Tibial nerve (tissue), 3 donors: ENCODE data around the gene DYNC1H1.

Source experiments
- CTCF ChIP-seq, 5 experiments: fragments of 200-600 bp in 3 of 5; fragments of 450-650 bp in 2 of 5; sonication (generic) in 3 of 5; IDR thresholded peaks; one replicate each; pipeline ENCODE4 v1.5.1; 2016 to 2019; ENCODE audit warnings: antibody characterized with exemption in 5 of 5, mild to moderate bottlenecking in 3 of 5, moderate library complexity in 2 of 5
- POLR2A ChIP-seq, 2 donors: fragments of 450-650 bp; IDR thresholded peaks; one replicate each; pipeline ENCODE4 v1.6.1; 2017; ENCODE audit warnings: antibody characterized with exemption in 2 of 2, mild to moderate bottlenecking in 2 of 2, moderate library complexity in 2 of 2

GRCh38 chr14:101963052-101963451 is 1.3 kb upstream of the DYNC1H1 start:
- TF ChIP-seq CTCF (IDR thresholded peaks at IDR 0.05) (no peak), POLR2A (IDR thresholded peaks at IDR 0.05) (no peak)
